HG02938 (cell line): ENCODE results near the gene FAM131C.

ENCODE experiments used
- ATAC-seq: cut with Tn5 transposase; IDR thresholded peaks from one replicate; pipeline ENCODE4 v1.9.1; 2021; ENCODE audit warnings: mild to moderate bottlenecking, moderate library complexity; ENCODE audit not compliant: unreplicated experiment

FAM131C gene

DNA sequence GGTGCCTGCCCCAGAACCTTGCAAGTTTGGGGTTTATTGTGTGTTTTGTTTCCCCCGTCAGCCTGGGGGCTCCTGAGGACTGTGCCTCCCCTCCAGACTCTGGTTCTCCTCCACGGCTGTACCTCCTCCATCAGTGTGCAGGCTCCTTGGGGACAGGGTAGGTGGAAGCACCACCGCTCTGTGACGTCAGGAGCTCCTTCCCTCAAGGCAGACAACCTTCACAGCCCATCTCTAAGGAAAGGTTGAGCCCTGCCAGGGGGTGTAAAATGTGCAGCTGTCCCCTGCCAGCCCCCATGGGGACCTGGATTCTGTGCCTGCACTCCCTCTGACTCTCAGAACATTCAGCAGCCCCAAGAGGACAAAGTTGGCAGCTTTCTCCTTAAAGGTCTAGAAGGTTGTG is 55.1 kb downstream of the FAM131C start:
- no peak for ATAC-seq

GRCh38 chr1:16017461-16018303 is 55.8 kb downstream of the FAM131C start, which contains the start of gene HSPB7:
Gene HSPB7 (minus strand): TSS chr1:16018043. CDS start chr1:16017963, 80 bp downstream.
- ATAC-seq, result no peak

- no peak for ATAC-seq
Measured at GRCh38 chr1:16017076-16017460, 56.4 kb downstream of the FAM131C start.

DNA sequence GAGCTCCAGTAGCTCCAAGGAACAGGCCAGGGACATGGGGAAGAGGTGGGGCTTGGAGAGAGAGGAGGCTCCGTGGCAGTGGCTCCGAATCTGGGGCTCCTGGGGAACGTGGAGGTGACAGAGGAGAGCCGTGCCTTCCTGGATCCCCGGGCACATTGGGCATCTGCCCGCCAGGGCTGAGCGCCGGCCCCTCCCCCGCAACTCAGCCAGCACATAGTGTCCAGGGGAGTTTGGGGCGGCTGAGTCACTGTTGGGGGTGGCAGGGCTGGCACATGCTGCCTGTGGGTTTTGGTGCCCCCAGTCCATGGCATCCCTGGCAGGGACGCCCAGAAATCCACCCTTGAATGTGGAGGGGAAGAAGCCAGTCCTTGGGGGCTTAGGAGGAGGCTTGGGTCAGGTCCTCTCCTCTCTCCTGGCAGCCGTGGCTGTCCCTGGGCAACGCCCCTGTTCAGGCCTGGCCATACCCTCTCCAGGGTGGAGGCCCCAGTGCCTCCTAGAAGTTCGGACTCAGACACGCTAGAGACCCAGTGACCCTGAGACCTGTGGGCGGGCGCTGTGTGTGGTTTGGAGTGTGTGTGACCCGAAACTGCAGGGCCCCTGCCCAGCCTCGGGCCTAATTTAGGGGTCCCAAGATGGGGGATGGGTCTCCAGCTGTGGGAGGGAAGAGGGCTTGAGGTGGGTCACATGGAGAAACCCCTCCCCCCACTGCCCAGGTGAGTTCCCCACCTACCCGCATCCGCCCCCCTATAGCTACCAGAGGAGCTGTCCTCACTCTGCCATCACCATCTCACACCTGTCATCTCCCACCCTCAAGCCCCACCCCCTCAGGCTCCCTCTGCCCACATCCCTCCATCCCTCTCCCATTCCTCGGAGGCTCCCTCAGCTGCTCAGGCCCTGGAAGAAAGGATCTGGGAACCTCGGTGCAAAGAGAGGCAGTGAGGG is 57.2 kb downstream of the FAM131C start:
- no peak for ATAC-seq

DNA sequence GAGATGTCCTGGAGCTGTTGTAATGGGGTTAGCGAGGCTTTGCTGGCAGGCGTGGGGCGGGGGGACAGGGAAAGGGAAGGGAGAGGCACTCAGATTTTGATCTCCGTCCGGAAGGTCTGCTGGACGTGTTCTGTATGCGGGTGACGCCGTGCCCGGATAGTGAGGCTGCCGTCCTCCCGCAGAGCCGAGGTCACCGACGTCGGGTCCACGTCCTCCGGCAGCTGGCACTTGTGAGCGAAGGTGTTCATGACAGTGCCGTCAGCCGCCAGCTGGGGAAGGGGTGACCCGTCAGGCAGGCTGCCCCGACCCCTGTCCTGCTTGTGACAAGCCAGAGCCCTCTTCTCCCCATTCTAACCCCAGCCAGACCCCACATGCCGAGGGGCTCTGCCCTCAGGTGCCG is 58.0 kb downstream of the FAM131C start:
- ATAC-seq, result no peak

GRCh38 chr1:16014509-16015482 is 58.7 kb downstream of the FAM131C start:
- no peak for ATAC-seq

GRCh38 chr1:16013908-16014258 is 59.6 kb downstream of the FAM131C start:
- ATAC-seq, result no peak

DNA sequence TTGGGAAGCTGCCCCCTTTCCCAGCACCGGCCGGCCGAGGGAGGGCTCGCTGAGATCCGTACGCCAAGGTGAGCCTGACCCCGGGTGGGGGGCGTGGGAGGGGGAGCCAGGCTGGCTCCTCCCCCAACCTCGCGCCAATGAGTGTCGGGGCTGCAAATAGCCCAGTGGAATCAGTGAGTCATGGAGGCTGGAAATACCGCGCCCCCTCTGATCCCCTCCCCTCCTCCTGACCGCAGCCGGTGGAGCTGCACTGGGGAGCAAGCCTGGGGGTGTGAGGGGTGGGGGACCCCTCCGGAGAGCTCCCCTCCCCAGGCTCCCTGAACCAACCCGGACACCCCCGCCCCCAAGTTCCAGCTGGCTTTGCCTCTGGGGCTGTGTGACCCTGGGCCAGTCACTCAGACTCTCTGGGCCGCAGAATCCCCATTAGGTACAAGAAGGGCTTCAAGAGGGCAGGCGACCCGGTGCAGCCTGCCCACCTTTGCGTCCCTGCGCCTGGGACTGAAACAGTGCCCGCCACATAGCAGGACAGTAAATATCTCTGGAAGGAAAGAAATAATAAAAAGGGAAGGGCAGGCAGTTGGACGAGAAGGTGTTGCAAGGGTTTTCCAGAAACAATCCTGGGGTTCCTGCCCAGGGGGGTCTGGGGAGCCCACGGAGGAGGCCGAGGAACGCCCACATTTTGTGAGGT is 60.1 kb downstream of the FAM131C start:
- no peak for ATAC-seq

- no peak for ATAC-seq
Measured at GRCh38 chr1:16012590-16013219, 60.7 kb downstream of the FAM131C start.

DNA sequence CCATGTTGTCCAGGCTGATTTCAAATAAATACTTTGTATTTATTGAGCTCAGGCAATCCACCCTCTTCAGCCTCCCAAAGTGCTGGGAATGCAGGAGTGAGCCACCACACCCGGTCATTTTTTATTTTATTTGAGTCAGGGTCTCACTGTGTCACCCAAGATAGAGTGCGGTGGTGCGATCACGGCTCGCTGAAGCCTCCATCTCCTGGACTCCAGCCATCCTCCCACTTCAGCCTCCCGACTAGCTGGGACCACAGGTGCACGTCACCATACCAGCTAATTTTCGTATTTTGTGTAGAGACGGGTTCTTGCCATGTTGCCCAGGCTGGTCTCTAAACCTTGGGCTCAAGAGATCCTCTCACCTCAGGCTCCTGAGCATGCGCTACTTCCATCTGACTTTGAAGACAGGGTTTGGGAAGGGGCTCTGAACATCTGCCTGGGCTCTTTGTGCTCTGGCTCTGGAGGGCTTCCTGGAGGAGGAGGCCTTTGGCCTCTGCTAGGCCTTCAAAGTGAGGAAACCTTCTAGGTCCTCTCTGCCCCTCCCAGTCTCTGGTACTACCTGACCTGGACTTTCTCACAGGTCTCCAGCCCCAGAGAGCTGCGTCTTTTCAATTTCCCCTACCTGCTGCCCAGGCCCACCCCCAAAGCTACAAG is 61.4 kb downstream of the FAM131C start:
- no peak for ATAC-seq

GRCh38 chr1:16010837-16011236 is 62.6 kb downstream of the FAM131C start:
- no peak for ATAC-seq

DNA sequence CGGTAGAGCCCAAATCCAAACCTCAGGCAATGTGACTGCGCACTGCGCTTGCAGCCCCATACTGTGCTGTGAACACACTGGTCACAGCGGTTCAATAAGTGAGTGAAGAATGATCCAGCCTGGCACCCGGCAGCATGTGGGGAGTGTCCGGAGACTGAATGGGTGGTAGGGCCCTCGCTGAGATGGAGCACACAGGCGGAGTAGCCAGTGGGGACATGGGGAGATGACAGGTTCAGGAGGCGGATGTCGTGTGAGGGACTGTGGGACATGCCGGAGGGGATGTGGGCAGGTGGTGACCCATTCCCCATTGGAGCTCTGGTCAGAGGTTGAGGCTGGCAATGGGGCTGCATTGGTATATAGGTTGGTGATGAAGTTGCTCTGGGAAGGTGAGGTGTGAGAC is 63.8 kb downstream of the FAM131C start:
- no peak for ATAC-seq

DNA sequence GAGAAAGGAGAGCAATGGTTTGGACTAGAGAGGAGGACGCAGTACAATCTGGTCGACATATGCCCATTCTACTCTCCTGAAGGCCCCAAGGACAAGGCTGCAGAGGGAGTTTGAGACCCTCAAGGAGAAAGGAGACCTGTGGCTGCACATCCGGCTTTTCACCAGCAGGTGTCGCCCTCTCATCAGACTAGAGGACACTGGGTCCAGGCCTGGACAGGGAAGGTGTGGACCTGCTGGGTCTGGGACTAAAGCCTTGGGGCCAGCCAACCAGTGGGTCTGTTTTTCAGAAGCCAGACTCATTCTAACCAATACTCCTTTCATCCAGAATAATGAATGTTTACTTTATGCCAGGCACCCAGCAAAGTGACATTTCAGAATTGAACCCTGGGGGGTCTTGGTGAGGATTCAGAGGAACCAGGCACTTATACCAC is 64.4 kb downstream of the FAM131C start:
- ATAC-seq, result no peak
